GM18499 (cell line): ENCODE measurements around the gene COASY.

Experiments
- ATAC-seq: cut with Tn5 transposase; IDR thresholded peaks from one replicate; pipeline ENCODE4 v1.9.1; 2021; ENCODE audit warnings: moderate number of reproducible peaks; ENCODE audit not compliant: insufficient read depth, unreplicated experiment

The COASY gene

GRCh38 chr17:42561897-42562387, at the start of gene COASY:
TSS of gene COASY (plus strand) at chr17:42562148. CDS start at chr17:42562623, 475 bp downstream.
- ATAC-seq = no peak

GRCh38 chr17:42512246-42512645, 49.7 kb upstream of the COASY start:
- no peak for ATAC-seq

- no peak for ATAC-seq
These were observed 49.2 kb upstream of the COASY start for GRCh38 chr17:42512733-42513251.

GRCh38 chr17:42513686-42514085, 48.3 kb upstream of the COASY start:
- ATAC-seq = no peak

GRCh38 chr17:42514279-42514678, 47.7 kb upstream of the COASY start:
- ATAC-seq = no peak

- ATAC-seq = no peak
These were observed 47.1 kb upstream of the COASY start for GRCh38 chr17:42514867-42515266.

- ATAC-seq = no peak
These were observed 44.4 kb upstream of the COASY start for GRCh38 chr17:42517516-42517915.

- ATAC-seq = no peak
These were observed 43.7 kb upstream of the COASY start for GRCh38 chr17:42518046-42518754.

- no peak for ATAC-seq
These were observed 43.0 kb upstream of the COASY start for GRCh38 chr17:42518755-42519545.

GRCh38 chr17:42519546-42520491, 42.1 kb upstream of the COASY start:
- no peak for ATAC-seq

GRCh38 chr17:42520540-42520951, 41.4 kb upstream of the COASY start:
- no peak for ATAC-seq

GRCh38 chr17:42521036-42521435, 40.9 kb upstream of the COASY start:
- no peak for ATAC-seq

- no peak for ATAC-seq
These were observed 40.2 kb upstream of the COASY start for GRCh38 chr17:42521666-42522262.

GRCh38 chr17:42522263-42522790, 39.6 kb upstream of the COASY start:
- no peak for ATAC-seq

- no peak for ATAC-seq
These were observed 39.1 kb upstream of the COASY start for GRCh38 chr17:42522798-42523278.

- no peak for ATAC-seq
These were observed 36.7 kb upstream of the COASY start for GRCh38 chr17:42525221-42525620.

GRCh38 chr17:42526031-42526444, 35.9 kb upstream of the COASY start:
- no peak for ATAC-seq

GRCh38 chr17:42527932-42528331, 34.0 kb upstream of the COASY start:
- no peak for ATAC-seq

GRCh38 chr17:42529061-42529460, 32.9 kb upstream of the COASY start:
- ATAC-seq = no peak
